ENCODE data around the gene NFYB.
"Not testable (repeated sequence)": the region's sequence is repeated elsewhere in the genome, so short reads cannot be mapped to it uniquely, and the experiment has no call there.

NFYB gene

GRCh38 chr12:104164634-104165033 lies 26.6 kb upstream of the NFYB start:
- intact Hi-C loops (cut with DNase I), result no loop called here
- no peak for DNase-seq

- intact Hi-C loops (cut with DNase I), result no loop called here
- no peak for DNase-seq
Observed at GRCh38 chr12:104163631-104164030, 25.6 kb upstream of the NFYB start.

GRCh38 chr12:104163028-104163427 lies 25.0 kb upstream of the NFYB start:
- intact Hi-C loops (cut with DNase I); DNase-seq: not testable (repeated sequence)

GRCh38 chr12:104155711-104156555 lies 17.9 kb upstream of the NFYB start:
- intact Hi-C loops (cut with DNase I), result no loop called here
- no peak for DNase-seq

- intact Hi-C loops (cut with DNase I), result no loop called here
Observed at GRCh38 chr12:104154806-104155205, 16.8 kb upstream of the NFYB start.

GRCh38 chr12:104154286-104154685 lies 16.3 kb upstream of the NFYB start:
- intact Hi-C loops (cut with DNase I), result no loop called here
- no peak for DNase-seq

More at GRCh38 chr12:104154806-104155205, 16.8 kb upstream of the NFYB start:
- DNase-seq, result no peak

- intact Hi-C loops (cut with DNase I), result no loop called here
- DNase-seq, result no peak
Observed at GRCh38 chr12:104152685-104153241, 14.8 kb upstream of the NFYB start.

GRCh38 chr12:104150416-104150815 lies 12.4 kb upstream of the NFYB start:
- intact Hi-C loops (cut with DNase I), result no loop called here
- no peak for DNase-seq

GRCh38 chr12:104147346-104147745 lies 9.3 kb upstream of the NFYB start:
- intact Hi-C loops (cut with DNase I), result loop anchor here (10.0 kb wide), 1 partner anchor 137 kb away; no protein-coding TSS in a partner anchor
- DNase-seq, result no peak

GRCh38 chr12:104143918-104144317 lies 5.9 kb upstream of the NFYB start:
- intact Hi-C loops (cut with DNase I), result loop anchor here (10.0 kb wide), 1 partner anchor 141 kb away; no protein-coding TSS in a partner anchor
- no peak for DNase-seq

GRCh38 chr12:104143002-104143401 lies 5.0 kb upstream of the NFYB start:
- intact Hi-C loops (cut with DNase I), result loop anchor here (10.0 kb wide), 1 partner anchor 142 kb away; no protein-coding TSS in a partner anchor

GRCh38 chr12:104142543-104142942 lies 4.5 kb upstream of the NFYB start:
- intact Hi-C loops (cut with DNase I), result loop anchor here (10.0 kb wide), 1 partner anchor 142 kb away; no protein-coding TSS in a partner anchor
- no peak for DNase-seq

More at GRCh38 chr12:104143002-104143401, 5.0 kb upstream of the NFYB start:
- DNase-seq, result no peak

- intact Hi-C loops (cut with DNase I), result loop anchor here (5.0 to 10.0 kb wide), 3 partner anchors 74 to 204 kb away; partner anchors contain the start of genes HCFC2 and HSP90B1
- DNase-seq, result peak in 36 of 42 donors; percentile 3 to 67 (median 30)
Observed at GRCh38 chr12:104138797-104139152, 765 bp upstream of the NFYB start.

- intact Hi-C loops (cut with DNase I), result loop anchor here (5.0 to 10.0 kb wide), 3 partner anchors 72 to 202 kb away; partner anchors contain the start of genes HCFC2 and HSP90B1
- DNase-seq, result peak in 38 of 42 donors; percentile 8 to 66 (median 36)
Observed at GRCh38 chr12:104137001-104137901, 759 bp downstream of the NFYB start.

GRCh38 chr12:104136577-104136976 lies 1.4 kb downstream of the NFYB start:
- intact Hi-C loops (cut with DNase I), result loop anchor here (5.0 to 10.0 kb wide), 3 partner anchors 72 to 202 kb away; partner anchors contain the start of genes HCFC2 and HSP90B1
- no peak for DNase-seq

GRCh38 chr12:104134882-104135281 lies 3.1 kb downstream of the NFYB start:
- intact Hi-C loops (cut with DNase I), result loop anchor here (5.0 to 10.0 kb wide), 3 partner anchors 70 to 200 kb away; partner anchors contain the start of genes HCFC2 and HSP90B1
- no peak for DNase-seq

- DNase-seq, result no peak
- intact Hi-C loops (cut with DNase I), result loop anchor here (10.0 kb wide), 2 partner anchors 69 to 199 kb away; partner anchors contain the start of genes HCFC2 and HSP90B1
Observed at GRCh38 chr12:104133866-104134265, 4.1 kb downstream of the NFYB start.

- no peak for DNase-seq
- intact Hi-C loops (cut with DNase I), result loop anchor here (10.0 kb wide), 2 partner anchors 69 to 199 kb away; partner anchors contain the start of genes HCFC2 and HSP90B1
Observed at GRCh38 chr12:104133321-104133720, 4.7 kb downstream of the NFYB start.
